Liver (tissue), 4 donors: ENCODE data around the gene AUH. TPM values are rescaled to one million over a fixed set of nuclear protein-coding genes. Genes with fewer than 3 reads are reported as not detected.

Source experiments
- polyA plus RNA-seq, 2 donors: library from polyadenylated mRNA; stranded (reverse) in 1 of 2; unstranded in 1 of 2; fragments of 200-250 nt in 1 of 2; fragments of >200 nt in 1 of 2; fragmentation: Nextera tagmentation in 1 of 2; extraction: Ambion mirVana in 1 of 2; gene quantifications; one replicate each; pipeline versions ENCODE4 v1.2.1 to v1.2.3, GENCODE V29; 2013 to 2015
- total RNA-seq, 2 donors: library from RNA; depleted of rRNA; stranded (reverse); fragments of >200 nt; gene quantifications; one replicate each; pipeline ENCODE4 v1.2.3, GENCODE V29; 2014
- donor health status: healthy.
- donor health status: healthy.
- donor health status: healthy.

The AUH gene
- total and polyA plus RNA-seq, 4 donors: 12.1 to 30.0 (median 24.9) TPM

Other genes with a start within 250 kb of the AUH start
- 10 to 100 TPM in 1 of 2 donors, 1 to 10 TPM in 1; 6.6 to 20.2 TPM for gene NFIL3, start 61.9 kb upstream of the AUH start, total RNA-seq
- gene NFIL3, start 61.9 kb upstream of the AUH start, polyA plus RNA-seq: 10 to 100 TPM in 1 of 2 donors, 1 to 10 TPM in 1; 7.0 to 10.1 TPM